Uterus (tissue), 4 donors: ENCODE results near the gene ADARB2. TPM values are rescaled to one million over a fixed set of nuclear protein-coding genes. Genes with fewer than 3 reads are reported as not detected.

Source experiments
- DNase-seq, 2 donors: peaks; one replicate each; pipeline ENCODE4 v3.0.0-alpha.2; 2019 to 2020
- H3K27ac ChIP-seq, 2 donors: fragments of 200-600 bp; sonication (generic); 1 replicate in 1 of 2; 2 replicates in 1 of 2; pipeline ENCODE4 v1.5.1; 2016 to 2018
- H3K27me3 ChIP-seq, 2 donors: fragments of 200-600 bp; sonication (generic); one replicate each; pipeline ENCODE4 v1.5.1; 2018 to 2019; ENCODE audit warnings: control low read depth in 1 of 2
- H3K36me3 ChIP-seq, 2 donors: fragments of 200-600 bp; sonication (generic); one replicate each; pipeline ENCODE4 v1.5.1; 2019; ENCODE audit warnings: control low read depth in 1 of 2
- H3K4me1 ChIP-seq, 2 donors: fragments of 200-600 bp; sonication (generic); one replicate each; pipeline ENCODE4 v1.5.1; 2018 to 2019; ENCODE audit warnings: control low read depth in 1 of 2
- H3K4me3 ChIP-seq, 2 donors: fragments of 200-600 bp; sonication (generic); 1 replicate in 1 of 2; 2 replicates in 1 of 2; pipeline ENCODE4 v1.5.1; 2018 to 2019; ENCODE audit warnings: mild to moderate bottlenecking in 1 of 2
- H3K9me3 ChIP-seq, 2 donors: fragments of 200-600 bp; sonication (generic); one replicate each; pipeline ENCODE4 v1.5.1; 2019; ENCODE audit warnings: control low read depth in 1 of 2
- CTCF ChIP-seq, 4 experiments: fragments of 200-600 bp in 2 of 4; fragments of 450-650 bp in 2 of 4; sonication (generic) in 2 of 4; IDR thresholded peaks; one replicate each; pipeline ENCODE4 v1.5.1; 2016 to 2019; ENCODE audit warnings: antibody characterized with exemption in 4 of 4, mild to moderate bottlenecking in 2 of 4, moderate library complexity in 1 of 4
- POLR2A ChIP-seq, 2 donors: fragments of 450-650 bp; IDR thresholded peaks; one replicate each; pipeline ENCODE4 v1.6.1; 2016; ENCODE audit warnings: antibody characterized with exemption in 2 of 2, mild to moderate bottlenecking in 1 of 2, moderate library complexity in 1 of 2
- intact Hi-C: fragments of 100-400 bp; cut with DNase I; formaldehyde crosslinking; loops from one replicate; pipeline ENCODE4 v1.15.1; 2023; ENCODE audit warnings: low total_unique reads
- total RNA-seq, 4 donors: library from RNA; depleted of rRNA in 3 of 4; stranded (reverse); fragments of >200 nt in 3 of 4; gene quantifications; one replicate each; pipeline versions ENCODE4 v1.1.0 to v1.2.4, GENCODE V29; 2014 to 2023
- donor health status: DM: yes; HTN: yes; CAD: no.

Gene ADARB2
- total RNA-seq, 4 donors from 2014 or later, result 0.76 to 2.6 (median 2.0) TPM; not detected in 1

GRCh38 chr10:1567742-1568495 lies 169.4 kb downstream of the ADARB2 start:
- Histone ChIP-seq H3K4me3 (no peak overlapping the region), H3K27ac (no peak overlapping the region), H3K27me3 (no peaks in the 10 kb centered on the region), H3K9me3 (no peaks in the 10 kb centered on the region), H3K4me1 (no peaks in the 10 kb centered on the region), H3K36me3 (no peaks in the 10 kb centered on the region)
- intact Hi-C loops, result no loop called here
- DNase-seq, result no peak
- TF ChIP-seq CTCF (IDR thresholded peaks at IDR 0.05), result no peak
- no peak for TF ChIP-seq POLR2A (IDR thresholded peaks at IDR 0.05)

GRCh38 chr10:1567152-1567551 lies 170.2 kb downstream of the ADARB2 start:
- no peak overlapping the region for H3K4me3 ChIP-seq
- DNase-seq, result no peak
- no peaks in the 10 kb centered on the region for H3K27me3 ChIP-seq
- no peaks in the 10 kb centered on the region for H3K4me1 ChIP-seq
- no peak for TF ChIP-seq CTCF (IDR thresholded peaks at IDR 0.05)
- TF ChIP-seq POLR2A (IDR thresholded peaks at IDR 0.05), result no peak
- intact Hi-C loops, result no loop called here
- no peaks in the 10 kb centered on the region for H3K36me3 ChIP-seq
- no peak overlapping the region for H3K27ac ChIP-seq
- H3K9me3 ChIP-seq, result no peaks in the 10 kb centered on the region

GRCh38 chr10:1564791-1565190 lies 172.5 kb downstream of the ADARB2 start:
- no peak for DNase-seq
- no peak for TF ChIP-seq CTCF (IDR thresholded peaks at IDR 0.05)
- TF ChIP-seq POLR2A (IDR thresholded peaks at IDR 0.05), result no peak
- H3K4me1 ChIP-seq, result no peaks in the 10 kb centered on the region

GRCh38 chr10:1563028-1563427 lies 174.3 kb downstream of the ADARB2 start:
- H3K36me3 ChIP-seq, result no peaks in the 10 kb centered on the region
- H3K4me3 ChIP-seq, result no peak overlapping the region
- no peak for TF ChIP-seq CTCF (IDR thresholded peaks at IDR 0.05)
- no peak for TF ChIP-seq POLR2A (IDR thresholded peaks at IDR 0.05)
- DNase-seq, result no peak
- no peaks in the 10 kb centered on the region for H3K4me1 ChIP-seq
- H3K9me3 ChIP-seq, result no peaks in the 10 kb centered on the region
- H3K27me3 ChIP-seq, result no peaks in the 10 kb centered on the region
- intact Hi-C loops, result no loop called here
- H3K27ac ChIP-seq, result no peak overlapping the region

More at GRCh38 chr10:1564791-1565190, 172.5 kb downstream of the ADARB2 start:
- Histone ChIP-seq H3K4me3 (no peak overlapping the region), H3K36me3 (no peaks in the 10 kb centered on the region), H3K27ac (no peak overlapping the region), H3K9me3 (no peaks in the 10 kb centered on the region), H3K27me3 (no peaks in the 10 kb centered on the region)
- intact Hi-C loops, result no loop called here

- intact Hi-C loops, result no loop called here
Observed at GRCh38 chr10:1561731-1562337, 175.5 kb downstream of the ADARB2 start.

More at GRCh38 chr10:1561731-1562337, 175.5 kb downstream of the ADARB2 start:
- Histone ChIP-seq H3K4me1 (no peaks in the 10 kb centered on the region), H3K4me3 (no peak overlapping the region), H3K27me3 (no peaks in the 10 kb centered on the region), H3K27ac (no peak overlapping the region), H3K36me3 (no peaks in the 10 kb centered on the region), H3K9me3 (no peaks in the 10 kb centered on the region)
- no peak for TF ChIP-seq CTCF (IDR thresholded peaks at IDR 0.05)
- no peak for TF ChIP-seq POLR2A (IDR thresholded peaks at IDR 0.05)
- DNase-seq, result no peak
